Panc1 (cell line): ENCODE measurements around the gene APOE. TPM values are rescaled to one million over a fixed set of nuclear protein-coding genes. Genes with fewer than 3 reads are reported as not detected.

Experiments
- ATAC-seq: fragments of 200-7000 bp; cut with Tn5 transposase; 2 replicates; pipeline ENCODE4 v1.9.1; 2020; ENCODE audit warnings: mild to moderate bottlenecking, moderate library complexity
- BruUV-seq: library from RNA; stranded (reverse); fragments of 400-500 nt; replicated peaks from 2 replicates; lab custom pipeline; 2021; lab: Mats Ljungman, UMichigan
- CTCF ChIA-PET: fragments of 300-600 bp; sonication (Branson Sonifier 250); formaldehyde crosslinking; loops from one replicate; lab custom pipeline; 2022; ENCODE audit warnings: antibody characterized with exemption; lab: Charles Lee
- POLR2A ChIA-PET: fragments of 300-600 bp; sonication (Branson Sonifier 250); formaldehyde crosslinking; loops from one replicate; lab custom pipeline; 2022; ENCODE audit warnings: antibody characterized with exemption; lab: Charles Lee
- DNase-seq: peaks from one replicate; pipeline ENCODE4 v3.0.0-alpha.2; 2010; ENCODE audit warnings: low read depth, low spot score
- H3K27ac ChIP-seq: 2 replicates; pipeline ENCODE4 v1.5.1; 2011; ENCODE audit warnings: mild to moderate bottlenecking, low read length, inconsistent platforms
- H3K27me3 ChIP-seq: fragments of 200-500 bp; sonication (Bioruptor generic); 2 replicates; pipeline ENCODE4 v1.6.0; 2014; ENCODE audit warnings: low read length, inconsistent platforms; ENCODE audit not compliant: control insufficient read depth, insufficient read depth
- H3K36me3 ChIP-seq: fragments of 200-500 bp; sonication (Bioruptor generic); 2 replicates; pipeline ENCODE4 v1.5.1; 2014; ENCODE audit warnings: inconsistent platforms, mild to moderate bottlenecking, low read length, moderate library complexity; ENCODE audit not compliant: control insufficient read depth, insufficient read depth
- H3K4me1 ChIP-seq: 2 replicates; pipeline ENCODE4 v1.5.1; 2011; ENCODE audit warnings: inconsistent platforms, mild to moderate bottlenecking, low read length, moderate library complexity; ENCODE audit not compliant: control insufficient read depth, insufficient read depth
- H3K4me3 ChIP-seq, 2 experiments: 2 replicates each; pipeline ENCODE4 v1.5.1; 2011 to 2012; ENCODE audit warnings: low read depth in 2 of 2, low read length in 2 of 2, mild to moderate bottlenecking in 2 of 2, inconsistent platforms in 1 of 2, moderate library complexity in 1 of 2
- H3K9me3 ChIP-seq: fragments of 200-500 bp; sonication (Bioruptor generic); 2 replicates; pipeline ENCODE4 v1.5.1; 2014; ENCODE audit warnings: low read depth, mild to moderate bottlenecking, inconsistent platforms, low read length, moderate library complexity; ENCODE audit not compliant: control insufficient read depth, insufficient read depth
- POLR2AphosphoS5 ChIP-seq: IDR thresholded peaks from 2 replicates; pipeline ENCODE4 v1.6.1; 2012; ENCODE audit warnings: mild to moderate bottlenecking, low read depth, low read length, moderate library complexity
- SIN3A ChIP-seq: IDR thresholded peaks from 2 replicates; pipeline ENCODE4 v1.6.1; 2012; ENCODE audit warnings: low read depth, mild to moderate bottlenecking, low read length, moderate library complexity, borderline replicate concordance; ENCODE audit not compliant: insufficient read depth
- TCF7L2 ChIP-seq: IDR thresholded peaks from 2 replicates; pipeline ENCODE4 v1.6.1; 2011; ENCODE audit warnings: mild to moderate bottlenecking, low read depth, low read length, inconsistent platforms
- in situ Hi-C: cut with HindIII; loops from 2 replicates; pipeline ENCODE4 v1.10.0; 2016; ENCODE audit warnings: low sequenced_read_pairs, low pct_unique_long_range_greater_than_20kb
- intact Hi-C: fragments of 100-400 bp; cut with micrococcal nuclease; formaldehyde crosslinking; loops from one replicate; pipeline ENCODE4 v1.10.0; 2022; ENCODE audit not compliant: unreplicated experiment
- total RNA-seq: library from RNA; stranded (reverse); gene quantifications from one replicate; pipeline ENCODE4 v1.2.1, GENCODE V29; 2021; ENCODE audit not compliant: unreplicated experiment
- TF ChIP-seq, protein P1 (sequence below): fragments of 450-650 bp; IDR thresholded peaks from 2 replicates; pipeline ENCODE4 v1.5.1; 2017; ENCODE audit warnings: mild to moderate bottlenecking
- TF ChIP-seq, protein P2 (sequence below), 2 experiments: IDR thresholded peaks; 2 replicates each; pipeline ENCODE4 v1.6.1; 2011 to 2012; ENCODE audit warnings: low read depth in 2 of 2, control low read depth in 1 of 2, low read length in 1 of 2, mild to moderate bottlenecking in 1 of 2, moderate library complexity in 1 of 2; ENCODE audit not compliant: insufficient read depth in 1 of 2

Gene APOE
- total RNA-seq, 1 experiment from 2014 or later, result 780 TPM

DNA sequence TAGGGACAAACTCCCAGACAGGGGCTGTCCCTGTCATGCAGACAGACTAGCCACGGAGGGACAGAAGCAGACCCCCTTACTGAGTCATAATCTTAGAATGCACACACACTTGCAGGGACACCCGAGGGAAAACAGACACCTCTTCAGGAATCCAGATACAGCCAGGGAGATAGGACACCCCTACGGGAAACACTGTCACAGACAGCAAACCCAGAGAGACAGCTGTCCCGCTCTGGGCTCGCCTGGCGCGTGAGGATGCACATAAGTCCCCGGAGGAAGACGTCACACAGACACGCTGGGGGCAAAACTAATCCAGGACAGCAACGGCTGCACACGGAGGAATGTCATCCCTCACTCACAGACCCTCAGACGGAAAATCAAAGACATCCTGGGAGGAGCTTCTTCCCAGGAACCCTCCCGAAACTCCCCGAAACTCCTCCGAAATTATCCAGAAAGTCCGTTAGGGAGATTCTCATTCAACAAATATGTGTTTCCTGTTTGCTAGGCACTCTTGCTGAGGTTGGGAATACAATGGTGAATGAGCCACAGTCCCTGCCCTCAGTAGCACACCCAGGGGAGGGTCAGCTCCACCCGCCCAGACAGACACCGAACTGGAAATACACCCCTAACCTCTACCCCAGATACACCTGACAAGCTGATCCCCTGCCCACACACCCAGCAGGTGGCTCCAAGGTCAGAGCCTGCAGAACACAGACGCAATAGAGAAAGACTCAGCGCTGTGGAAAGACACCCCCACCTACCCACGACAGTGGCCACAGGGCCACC, 29.7 kb upstream of the APOE start:
- Histone ChIP-seq H3K4me1 (peaks cover 17% of the 10 kb centered on the region; the same call in 1 of the 2 replicates), H3K27me3 (no peaks in the 10 kb centered on the region), H3K27ac (peak overlapping the region; percentile 57), H3K9me3 (no peaks in the 10 kb centered on the region), H3K4me3 (no peak overlapping the region), H3K36me3 (no peaks in the 10 kb centered on the region; the same call in 1 of the 2 replicates)
- no TSS peak for BruUV-seq
- DNase-seq (no peak), ATAC-seq (peak; percentile 73)
- intact Hi-C loops (no loop called here), in situ Hi-C loops (no loop called here)
- CTCF ChIA-PET, result no interaction called here
- TF ChIP-seq POLR2AphosphoS5 (no peak), SIN3A (no peak), TCF7L2 (no peak)
- TF ChIP-seq, protein P1, sequence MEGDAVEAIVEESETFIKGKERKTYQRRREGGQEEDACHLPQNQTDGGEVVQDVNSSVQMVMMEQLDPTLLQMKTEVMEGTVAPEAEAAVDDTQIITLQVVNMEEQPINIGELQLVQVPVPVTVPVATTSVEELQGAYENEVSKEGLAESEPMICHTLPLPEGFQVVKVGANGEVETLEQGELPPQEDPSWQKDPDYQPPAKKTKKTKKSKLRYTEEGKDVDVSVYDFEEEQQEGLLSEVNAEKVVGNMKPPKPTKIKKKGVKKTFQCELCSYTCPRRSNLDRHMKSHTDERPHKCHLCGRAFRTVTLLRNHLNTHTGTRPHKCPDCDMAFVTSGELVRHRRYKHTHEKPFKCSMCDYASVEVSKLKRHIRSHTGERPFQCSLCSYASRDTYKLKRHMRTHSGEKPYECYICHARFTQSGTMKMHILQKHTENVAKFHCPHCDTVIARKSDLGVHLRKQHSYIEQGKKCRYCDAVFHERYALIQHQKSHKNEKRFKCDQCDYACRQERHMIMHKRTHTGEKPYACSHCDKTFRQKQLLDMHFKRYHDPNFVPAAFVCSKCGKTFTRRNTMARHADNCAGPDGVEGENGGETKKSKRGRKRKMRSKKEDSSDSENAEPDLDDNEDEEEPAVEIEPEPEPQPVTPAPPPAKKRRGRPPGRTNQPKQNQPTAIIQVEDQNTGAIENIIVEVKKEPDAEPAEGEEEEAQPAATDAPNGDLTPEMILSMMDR, result no peak
- TF ChIP-seq, protein P2, sequence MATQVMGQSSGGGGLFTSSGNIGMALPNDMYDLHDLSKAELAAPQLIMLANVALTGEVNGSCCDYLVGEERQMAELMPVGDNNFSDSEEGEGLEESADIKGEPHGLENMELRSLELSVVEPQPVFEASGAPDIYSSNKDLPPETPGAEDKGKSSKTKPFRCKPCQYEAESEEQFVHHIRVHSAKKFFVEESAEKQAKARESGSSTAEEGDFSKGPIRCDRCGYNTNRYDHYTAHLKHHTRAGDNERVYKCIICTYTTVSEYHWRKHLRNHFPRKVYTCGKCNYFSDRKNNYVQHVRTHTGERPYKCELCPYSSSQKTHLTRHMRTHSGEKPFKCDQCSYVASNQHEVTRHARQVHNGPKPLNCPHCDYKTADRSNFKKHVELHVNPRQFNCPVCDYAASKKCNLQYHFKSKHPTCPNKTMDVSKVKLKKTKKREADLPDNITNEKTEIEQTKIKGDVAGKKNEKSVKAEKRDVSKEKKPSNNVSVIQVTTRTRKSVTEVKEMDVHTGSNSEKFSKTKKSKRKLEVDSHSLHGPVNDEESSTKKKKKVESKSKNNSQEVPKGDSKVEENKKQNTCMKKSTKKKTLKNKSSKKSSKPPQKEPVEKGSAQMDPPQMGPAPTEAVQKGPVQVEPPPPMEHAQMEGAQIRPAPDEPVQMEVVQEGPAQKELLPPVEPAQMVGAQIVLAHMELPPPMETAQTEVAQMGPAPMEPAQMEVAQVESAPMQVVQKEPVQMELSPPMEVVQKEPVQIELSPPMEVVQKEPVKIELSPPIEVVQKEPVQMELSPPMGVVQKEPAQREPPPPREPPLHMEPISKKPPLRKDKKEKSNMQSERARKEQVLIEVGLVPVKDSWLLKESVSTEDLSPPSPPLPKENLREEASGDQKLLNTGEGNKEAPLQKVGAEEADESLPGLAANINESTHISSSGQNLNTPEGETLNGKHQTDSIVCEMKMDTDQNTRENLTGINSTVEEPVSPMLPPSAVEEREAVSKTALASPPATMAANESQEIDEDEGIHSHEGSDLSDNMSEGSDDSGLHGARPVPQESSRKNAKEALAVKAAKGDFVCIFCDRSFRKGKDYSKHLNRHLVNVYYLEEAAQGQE (IDR thresholded peaks at IDR 0.05; ENCODE audit: insufficient read depth in 1 of 2, low read depth in 2 of 2, low read length in 1 of 2), result no peak
- POLR2A ChIA-PET, result no interaction called here

DNA sequence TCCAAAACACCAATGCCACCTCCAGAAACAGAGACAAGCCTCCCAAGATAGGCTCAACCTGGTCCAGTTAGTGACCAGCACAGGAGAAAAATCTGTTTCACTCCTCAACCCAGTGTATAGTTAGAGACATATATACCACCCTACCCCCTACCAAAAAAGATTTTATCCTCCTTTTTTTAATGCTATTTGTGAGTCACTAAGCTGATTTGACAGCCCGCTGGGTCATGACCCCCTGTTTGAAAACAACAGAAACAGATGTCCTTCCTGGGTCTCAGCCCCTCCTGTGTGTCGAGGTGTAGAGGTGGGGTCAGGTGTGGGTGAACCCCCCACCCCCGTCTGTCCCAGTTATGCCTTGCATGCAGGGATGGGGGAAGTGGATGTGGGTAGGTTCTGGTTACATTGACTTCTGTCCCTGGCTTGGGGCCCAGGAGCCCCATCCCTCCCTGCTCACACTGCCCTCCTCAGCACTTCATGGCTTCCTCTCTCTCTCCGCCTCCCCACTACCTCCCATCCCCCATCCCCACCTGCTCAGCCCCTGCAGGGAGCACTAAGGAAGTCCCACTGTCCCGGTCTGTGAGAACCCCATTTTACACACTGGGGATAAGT, 28.6 kb upstream of the APOE start:
- Histone ChIP-seq H3K4me3 (no peak overlapping the region), H3K4me1 (peaks cover 17% of the 10 kb centered on the region; the same call in 1 of the 2 replicates), H3K9me3 (no peaks in the 10 kb centered on the region), H3K27me3 (no peaks in the 10 kb centered on the region), H3K36me3 (no peaks in the 10 kb centered on the region; the same call in 1 of the 2 replicates), H3K27ac (no peak overlapping the region; the same call in 1 of the 2 replicates)
- DNase-seq (no peak), ATAC-seq (no peak)
- TSS peak; percentile 35 for BruUV-seq
- ChIA-PET CTCF (no interaction called here), POLR2A (no interaction called here)
- in situ Hi-C loops, result no loop called here
- intact Hi-C loops, result no loop called here
- TF ChIP-seq, protein P2 (IDR thresholded peaks at IDR 0.05; ENCODE audit: insufficient read depth in 1 of 2, low read depth in 2 of 2, low read length in 1 of 2), result no peak
- TF ChIP-seq SIN3A, result no peak
- no peak for TF ChIP-seq POLR2AphosphoS5
